Measurements from ENCODE around the gene ST6GALNAC3. TPM values are rescaled to one million over a fixed set of nuclear protein-coding genes. Genes with fewer than 3 reads are reported as not detected.
"Not testable (repeated sequence)": the region's sequence is repeated elsewhere in the genome, so short reads cannot be mapped to it uniquely, and the experiment has no call there.

Gene ST6GALNAC3
- total RNA-seq, 1 donor from 2014 or later: 23.6 TPM

DNA sequence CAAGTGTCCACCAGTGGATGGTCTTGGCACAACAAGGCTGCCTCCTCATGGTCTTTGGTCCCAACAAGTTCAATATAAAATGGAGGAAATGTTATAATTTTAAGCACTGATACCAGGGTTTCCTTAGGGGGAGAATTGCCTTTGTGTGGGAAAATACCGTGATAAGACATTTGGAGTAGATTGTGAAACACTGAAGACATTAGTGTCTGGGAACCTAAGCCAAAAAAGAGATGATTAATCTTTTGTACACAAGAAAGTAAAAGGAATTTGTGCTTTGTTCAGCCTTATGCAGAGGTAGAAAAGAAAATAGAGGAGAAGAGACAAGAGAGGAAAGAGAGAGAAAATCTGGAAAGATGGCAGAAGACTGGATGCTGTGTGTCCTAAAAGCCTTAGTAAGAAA, 36.1 kb downstream of the ST6GALNAC3 start:
- no peak overlapping the region for H3K4me2 ChIP-seq
- H3K36me3 Mint-ChIP-seq: peaks cover 14% of the 10 kb centered on the region
- peaks cover 8% of the 10 kb centered on the region for H3K4me1 ChIP-seq
- no peak overlapping the region for H3K4me3 ChIP-seq
- H3K27me3 ChIP-seq: no peaks in the 10 kb centered on the region
- H3K27me3 Mint-ChIP-seq (ENCODE audit: insufficient read depth, low read depth): peaks cover 5% of the 10 kb centered on the region
- H3K4me1 Mint-ChIP-seq: peaks cover under 1% of the 10 kb centered on the region
- H3F3A ChIP-seq (ENCODE audit: low read depth): no peaks in the 10 kb centered on the region
- TF ChIP-seq EZH2phosphoT487 (IDR thresholded peaks at IDR 0.05): no peak
- TF ChIP-seq, protein P1, sequence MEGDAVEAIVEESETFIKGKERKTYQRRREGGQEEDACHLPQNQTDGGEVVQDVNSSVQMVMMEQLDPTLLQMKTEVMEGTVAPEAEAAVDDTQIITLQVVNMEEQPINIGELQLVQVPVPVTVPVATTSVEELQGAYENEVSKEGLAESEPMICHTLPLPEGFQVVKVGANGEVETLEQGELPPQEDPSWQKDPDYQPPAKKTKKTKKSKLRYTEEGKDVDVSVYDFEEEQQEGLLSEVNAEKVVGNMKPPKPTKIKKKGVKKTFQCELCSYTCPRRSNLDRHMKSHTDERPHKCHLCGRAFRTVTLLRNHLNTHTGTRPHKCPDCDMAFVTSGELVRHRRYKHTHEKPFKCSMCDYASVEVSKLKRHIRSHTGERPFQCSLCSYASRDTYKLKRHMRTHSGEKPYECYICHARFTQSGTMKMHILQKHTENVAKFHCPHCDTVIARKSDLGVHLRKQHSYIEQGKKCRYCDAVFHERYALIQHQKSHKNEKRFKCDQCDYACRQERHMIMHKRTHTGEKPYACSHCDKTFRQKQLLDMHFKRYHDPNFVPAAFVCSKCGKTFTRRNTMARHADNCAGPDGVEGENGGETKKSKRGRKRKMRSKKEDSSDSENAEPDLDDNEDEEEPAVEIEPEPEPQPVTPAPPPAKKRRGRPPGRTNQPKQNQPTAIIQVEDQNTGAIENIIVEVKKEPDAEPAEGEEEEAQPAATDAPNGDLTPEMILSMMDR (IDR thresholded peaks at IDR 0.05): no peak
- TF ChIP-seq EZH2 (IDR thresholded peaks at IDR 0.05): no peak
- H3K36me3 ChIP-seq: no peaks in the 10 kb centered on the region
- H3K9me3 Mint-ChIP-seq: peaks cover 12% of the 10 kb centered on the region
- no peak overlapping the region for H3K27ac ChIP-seq
- H3K9ac ChIP-seq: no peak overlapping the region
- H4K20me1 ChIP-seq (ENCODE audit: low read depth): no peaks in the 10 kb centered on the region
- no peaks in the 10 kb centered on the region for H3K79me2 ChIP-seq (ENCODE audit: low read depth)
- no peaks in the 10 kb centered on the region for H3K9me3 ChIP-seq (ENCODE audit: low read depth)
- DNase-seq (ENCODE audit: low spot score): no peak
- H3K4me3 Mint-ChIP-seq: no peak overlapping the region
- H2AFZ ChIP-seq (replicated peaks): no peak overlapping the region
- H3K27ac Mint-ChIP-seq: no peak overlapping the region

DNA sequence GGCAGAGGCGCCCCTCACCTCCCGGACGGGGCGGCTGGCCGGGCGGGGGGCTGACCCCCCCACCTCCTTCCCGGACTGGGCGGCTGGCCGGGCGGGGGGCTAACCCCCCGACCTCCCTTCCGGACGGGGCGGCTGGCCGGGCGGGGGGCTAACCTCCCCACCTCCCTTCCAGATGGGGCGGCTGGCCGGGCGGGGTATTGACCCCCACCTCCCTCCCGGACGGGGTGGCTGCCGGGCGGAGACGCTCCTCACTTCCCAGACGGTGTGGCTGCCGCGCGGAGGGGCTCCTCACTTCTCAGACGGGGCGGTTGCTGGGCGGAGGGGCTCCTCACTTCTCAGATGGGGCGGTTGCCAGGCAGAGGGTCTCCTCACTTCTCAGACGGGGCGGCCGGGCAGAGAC, 37.8 kb downstream of the ST6GALNAC3 start:
- H3K36me3 ChIP-seq; H2AFZ ChIP-seq (replicated peaks); H3K4me1 ChIP-seq; H3K4me3 Mint-ChIP-seq; H3K27me3 ChIP-seq; H3K9me3 ChIP-seq (ENCODE audit: low read depth); H3F3A ChIP-seq (ENCODE audit: low read depth); H3K27me3 Mint-ChIP-seq (ENCODE audit: insufficient read depth, low read depth); H3K27ac ChIP-seq; H3K36me3 Mint-ChIP-seq; H3K4me1 Mint-ChIP-seq; H3K27ac Mint-ChIP-seq; H3K79me2 ChIP-seq (ENCODE audit: low read depth); H3K9ac ChIP-seq; H4K20me1 ChIP-seq (ENCODE audit: low read depth); H3K4me2 ChIP-seq; DNase-seq (ENCODE audit: low spot score); H3K4me3 ChIP-seq: not testable (repeated sequence)
- H3K9me3 Mint-ChIP-seq: peaks cover 10% of the 10 kb centered on the region

DNA sequence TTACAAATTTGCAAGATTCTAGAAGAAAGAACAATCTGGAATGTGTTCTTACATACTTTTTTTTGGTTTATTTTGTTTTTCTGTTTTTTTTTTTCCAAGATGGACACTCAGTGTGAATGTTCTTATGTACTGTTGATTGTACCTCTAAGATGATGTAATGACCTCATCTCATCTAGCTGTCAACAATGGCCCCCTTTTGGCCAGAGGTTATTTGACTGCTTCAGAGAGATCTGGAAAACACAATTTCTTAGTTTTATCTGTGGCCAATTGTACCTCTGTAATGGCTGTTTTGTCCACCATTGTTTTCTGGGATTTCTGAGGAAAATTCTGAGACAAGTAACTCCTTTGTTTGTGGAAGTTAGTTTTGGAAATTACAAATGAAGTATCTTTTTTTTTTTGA, 38.9 kb downstream of the ST6GALNAC3 start:
- H3K36me3 ChIP-seq: no peaks in the 10 kb centered on the region
- TF ChIP-seq, protein P1 (IDR thresholded peaks at IDR 0.05): no peak
- no peak for TF ChIP-seq EZH2phosphoT487 (IDR thresholded peaks at IDR 0.05)
- TF ChIP-seq EZH2 (IDR thresholded peaks at IDR 0.05): no peak
- H3K4me2 ChIP-seq: no peak overlapping the region
- Mint-ChIP-seq H3K36me3 (peaks cover 9% of the 10 kb centered on the region), H3K27ac (no peak overlapping the region), H3K27me3 (ENCODE audit: insufficient read depth, low read depth) (peaks cover 5% of the 10 kb centered on the region), H3K4me3 (no peak overlapping the region), H3K4me1 (peaks cover 9% of the 10 kb centered on the region), H3K9me3 (peaks cover 10% of the 10 kb centered on the region)
- H3K9ac ChIP-seq: no peak overlapping the region
- peaks cover 4% of the 10 kb centered on the region for H3K79me2 ChIP-seq (ENCODE audit: low read depth)
- H3F3A ChIP-seq (ENCODE audit: low read depth): no peaks in the 10 kb centered on the region
- no peak overlapping the region for H3K4me3 ChIP-seq
- no peak overlapping the region for H2AFZ ChIP-seq (replicated peaks)
- H3K4me1 ChIP-seq: peaks cover 11% of the 10 kb centered on the region
- no peaks in the 10 kb centered on the region for H4K20me1 ChIP-seq (ENCODE audit: low read depth)
- DNase-seq (ENCODE audit: low spot score): no peak
- H3K27me3 ChIP-seq: no peaks in the 10 kb centered on the region
- no peak overlapping the region for H3K27ac ChIP-seq
- H3K9me3 ChIP-seq (ENCODE audit: low read depth): no peaks in the 10 kb centered on the region

DNA sequence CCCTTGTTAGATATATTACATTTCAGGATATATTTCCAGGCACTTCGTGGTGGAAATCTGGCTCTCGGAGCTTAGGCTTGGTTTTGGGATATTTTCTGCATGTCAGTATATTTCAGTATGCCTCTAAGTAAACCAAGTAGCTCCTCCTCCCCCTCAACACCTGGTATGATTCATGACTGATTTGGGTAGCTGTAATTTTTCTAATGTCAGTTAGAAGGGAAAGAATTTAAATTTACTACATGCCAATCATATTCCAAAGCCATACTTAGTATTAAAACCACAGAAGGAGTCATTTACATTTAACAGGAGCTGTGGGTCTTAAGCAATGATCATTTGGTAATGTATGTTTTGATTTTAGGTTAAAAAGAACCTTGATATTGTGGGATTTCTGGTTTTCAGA, 40.6 kb downstream of the ST6GALNAC3 start:
- H3K4me1 ChIP-seq: peaks cover 4% of the 10 kb centered on the region
- H3K27me3 Mint-ChIP-seq (ENCODE audit: insufficient read depth, low read depth): peaks cover 4% of the 10 kb centered on the region
- H3K36me3 ChIP-seq: no peaks in the 10 kb centered on the region
- H3K27ac ChIP-seq: no peak overlapping the region
- DNase-seq (ENCODE audit: low spot score): no peak
- no peaks in the 10 kb centered on the region for H4K20me1 ChIP-seq (ENCODE audit: low read depth)
- H3K79me2 ChIP-seq (ENCODE audit: low read depth): peaks cover 4% of the 10 kb centered on the region
- no peak overlapping the region for H3K27ac Mint-ChIP-seq
- H2AFZ ChIP-seq (replicated peaks): no peak overlapping the region
- no peak overlapping the region for H3K9ac ChIP-seq
- no peaks in the 10 kb centered on the region for H3K27me3 ChIP-seq
- no peaks in the 10 kb centered on the region for H3K9me3 ChIP-seq (ENCODE audit: low read depth)
- H3F3A ChIP-seq (ENCODE audit: low read depth): no peaks in the 10 kb centered on the region
- peaks cover 8% of the 10 kb centered on the region for H3K36me3 Mint-ChIP-seq
- no peak overlapping the region for H3K4me3 ChIP-seq
- no peak overlapping the region for H3K4me2 ChIP-seq
- TF ChIP-seq EZH2phosphoT487 (IDR thresholded peaks at IDR 0.05) (no peak), EZH2 (IDR thresholded peaks at IDR 0.05) (no peak)
- TF ChIP-seq, protein P1 (IDR thresholded peaks at IDR 0.05): no peak
- H3K9me3 Mint-ChIP-seq: peaks cover 10% of the 10 kb centered on the region
- H3K4me1 Mint-ChIP-seq: peaks cover 9% of the 10 kb centered on the region
- H3K4me3 Mint-ChIP-seq: no peak overlapping the region
